MCF 10A (cell line): ENCODE results near the gene CPTP. TPM values are rescaled to one million over a fixed set of nuclear protein-coding genes. Genes with fewer than 3 reads are reported as not detected.

Source experiments
- BruUV-seq: library from RNA; stranded (reverse); fragments of 400-500 nt; replicated peaks from 2 replicates; lab custom pipeline; 2021; lab: Mats Ljungman, UMichigan
- CTCF ChIA-PET: fragments of 300-600 bp; sonication (Branson Sonifier 250); formaldehyde crosslinking; extraction: SDS; loops from one replicate; lab custom pipeline; 2021; ENCODE audit warnings: antibody characterized with exemption, inconsistent platforms; lab: Yijun Ruan, JAX
- POLR2A ChIA-PET: fragments of 300-600, 350-650 bp; sonication (Branson Sonifier 250); formaldehyde crosslinking; extraction: SDS; loops from one replicate; lab custom pipeline; 2020; ENCODE audit warnings: antibody characterized with exemption, inconsistent platforms; lab: Yijun Ruan, JAX
- DNase-seq: peaks from one replicate; pipeline ENCODE4 v3.0.0-alpha.2; 2018; ENCODE audit not compliant: unreplicated experiment
- H3K27ac Mint-ChIP-seq: one replicate; pipeline ENCODE4 v1.8.0; 2022; ENCODE audit warnings: mild to moderate bottlenecking, low read depth, mixed read lengths; ENCODE audit not compliant: unreplicated experiment
- H3K27me3 Mint-ChIP-seq: one replicate; pipeline ENCODE4 v1.8.0; 2022; ENCODE audit warnings: mixed read lengths; ENCODE audit not compliant: insufficient read depth, unreplicated experiment
- H3K36me3 Mint-ChIP-seq: one replicate; pipeline ENCODE4 v1.8.0; 2022; ENCODE audit warnings: mild to moderate bottlenecking, moderate library complexity, mixed read lengths; ENCODE audit not compliant: insufficient read depth, unreplicated experiment
- H3K4me1 Mint-ChIP-seq: one replicate; pipeline ENCODE4 v1.8.0; 2022; ENCODE audit warnings: mixed read lengths; ENCODE audit not compliant: insufficient read depth, unreplicated experiment
- H3K4me3 Mint-ChIP-seq: one replicate; pipeline ENCODE4 v1.8.0; 2022; ENCODE audit warnings: mild to moderate bottlenecking, moderate library complexity, mixed read lengths; ENCODE audit not compliant: unreplicated experiment
- H3K9me3 Mint-ChIP-seq: one replicate; pipeline ENCODE4 v1.8.0; 2022; ENCODE audit warnings: mixed read lengths; ENCODE audit not compliant: unreplicated experiment
- intact Hi-C: fragments of 100-400 bp; cut with micrococcal nuclease; formaldehyde crosslinking; loops from 2 replicates; pipeline ENCODE4 v1.14.1; 2022
- total RNA-seq: library from RNA; stranded (reverse); gene quantifications from 2 replicates; pipeline ENCODE4 v1.2.3, GENCODE V29; 2022
- TF ChIP-seq, protein P1 (sequence below): fragments of 200-600 bp; IDR thresholded peaks from one replicate; pipeline ENCODE4 v1.8.0; 2022; ENCODE audit warnings: antibody characterized with exemption, mild to moderate bottlenecking; ENCODE audit not compliant: unreplicated experiment

CPTP gene
- total RNA-seq, 1 experiment from 2014 or later: 21.0 TPM

- Mint-ChIP-seq H3K27ac (no peak overlapping the region), H3K4me3 (no peak overlapping the region), H3K27me3 (no peaks in the 10 kb centered on the region), H3K4me1 (peaks cover 9% of the 10 kb centered on the region), H3K36me3 (peaks cover 2% of the 10 kb centered on the region), H3K9me3 (no peaks in the 10 kb centered on the region)
- intact Hi-C loops: no loop called here
- no peak for DNase-seq
- no TSS peak for BruUV-seq
- POLR2A ChIA-PET: no interaction called here
- CTCF ChIA-PET: interaction anchor here (0.8 kb wide), 1 partner anchor 13 kb away, joined by 3 read pairs; no protein-coding TSS in a partner anchor
- TF ChIP-seq, protein P1, sequence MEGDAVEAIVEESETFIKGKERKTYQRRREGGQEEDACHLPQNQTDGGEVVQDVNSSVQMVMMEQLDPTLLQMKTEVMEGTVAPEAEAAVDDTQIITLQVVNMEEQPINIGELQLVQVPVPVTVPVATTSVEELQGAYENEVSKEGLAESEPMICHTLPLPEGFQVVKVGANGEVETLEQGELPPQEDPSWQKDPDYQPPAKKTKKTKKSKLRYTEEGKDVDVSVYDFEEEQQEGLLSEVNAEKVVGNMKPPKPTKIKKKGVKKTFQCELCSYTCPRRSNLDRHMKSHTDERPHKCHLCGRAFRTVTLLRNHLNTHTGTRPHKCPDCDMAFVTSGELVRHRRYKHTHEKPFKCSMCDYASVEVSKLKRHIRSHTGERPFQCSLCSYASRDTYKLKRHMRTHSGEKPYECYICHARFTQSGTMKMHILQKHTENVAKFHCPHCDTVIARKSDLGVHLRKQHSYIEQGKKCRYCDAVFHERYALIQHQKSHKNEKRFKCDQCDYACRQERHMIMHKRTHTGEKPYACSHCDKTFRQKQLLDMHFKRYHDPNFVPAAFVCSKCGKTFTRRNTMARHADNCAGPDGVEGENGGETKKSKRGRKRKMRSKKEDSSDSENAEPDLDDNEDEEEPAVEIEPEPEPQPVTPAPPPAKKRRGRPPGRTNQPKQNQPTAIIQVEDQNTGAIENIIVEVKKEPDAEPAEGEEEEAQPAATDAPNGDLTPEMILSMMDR: no peak
These were observed 35.3 kb downstream of the CPTP start for GRCh38 chr1:1359664-1360468.

- Mint-ChIP-seq H3K27me3 (no peaks in the 10 kb centered on the region), H3K4me1 (peaks cover 9% of the 10 kb centered on the region), H3K9me3 (no peaks in the 10 kb centered on the region), H3K27ac (no peak overlapping the region), H3K4me3 (peak overlapping the region; percentile 4), H3K36me3 (no peaks in the 10 kb centered on the region)
- ChIA-PET CTCF (interaction anchor here (0.8 kb wide), 1 partner anchor 12 kb away, joined by 3 read pairs; no protein-coding TSS in a partner anchor), POLR2A (no interaction called here)
- peak; percentile 70 for DNase-seq
- TF ChIP-seq, protein P1: no peak
- BruUV-seq: no TSS peak
- intact Hi-C loops: no loop called here
These were observed 36.0 kb downstream of the CPTP start for GRCh38 chr1:1360506-1361169.

DNA sequence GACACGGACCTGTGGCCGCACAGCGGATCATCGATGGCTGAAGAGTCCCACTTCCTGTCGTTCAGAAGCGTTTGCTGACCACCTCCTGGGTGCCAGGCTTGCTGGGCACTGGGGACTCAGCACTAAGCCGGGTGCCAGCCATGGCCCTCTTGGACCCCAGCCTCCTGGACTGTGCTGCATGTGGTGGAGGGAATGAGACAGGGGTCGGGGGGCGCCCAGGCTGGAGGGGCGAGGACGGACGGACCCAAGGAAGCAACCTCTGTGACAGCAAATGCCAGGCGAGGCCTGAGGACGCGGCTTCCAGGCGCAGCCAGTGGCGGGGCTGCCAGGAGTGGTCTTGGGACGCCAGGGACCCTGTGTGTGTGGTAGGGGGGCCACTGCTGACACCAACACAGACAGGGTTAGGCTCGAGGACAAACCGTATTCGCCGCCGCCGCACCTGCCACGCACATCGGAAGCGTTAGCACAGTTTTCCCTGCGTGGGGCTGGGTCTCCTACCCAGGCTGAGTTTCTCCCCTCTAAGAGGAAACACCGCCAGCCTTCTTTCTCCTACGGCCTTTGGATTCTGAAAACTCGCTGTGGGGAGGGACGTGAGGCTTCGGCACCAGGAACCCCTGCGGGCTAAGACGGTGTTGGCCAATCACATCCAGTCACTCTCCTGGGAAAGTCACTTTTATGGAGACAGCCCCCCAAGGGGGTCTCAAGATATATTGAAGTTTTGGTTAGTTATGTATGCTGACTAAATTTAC lies 36.8 kb downstream of the CPTP start:
- no peaks in the 10 kb centered on the region for H3K36me3 Mint-ChIP-seq
- CTCF ChIA-PET: interaction anchor here (1.2 kb wide), 1 partner anchor 143 kb away, joined by 3 read pairs; no protein-coding TSS in a partner anchor
- intact Hi-C loops: no loop called here
- H3K4me3 Mint-ChIP-seq: no peak overlapping the region
- no peak for DNase-seq
- TF ChIP-seq, protein P1: no peak
- POLR2A ChIA-PET: no interaction called here
- peaks cover 9% of the 10 kb centered on the region for H3K4me1 Mint-ChIP-seq
- H3K27ac Mint-ChIP-seq: no peak overlapping the region
- no peaks in the 10 kb centered on the region for H3K27me3 Mint-ChIP-seq
- H3K9me3 Mint-ChIP-seq: no peaks in the 10 kb centered on the region
- BruUV-seq: no TSS peak
